ENCODE results near the gene TMEM255B. TPM values are rescaled to one million over a fixed set of nuclear protein-coding genes. Genes with fewer than 3 reads are reported as not detected.

Gene TMEM255B
- polyA plus RNA-seq, 1 donor (not counting 4 experiments of a cell fraction or from before 2014, with no cell fraction given), result 7.6 TPM

- Histone ChIP-seq H3K36me3 (ENCODE audit: control insufficient read depth in 2 of 2, extremely low read depth in 1 of 2, insufficient read depth in 2 of 2, low read length in 2 of 2) (no peaks in the 10 kb centered on the region), H3K4me3 (ENCODE audit: control insufficient read depth in 2 of 3, extremely low read depth in 1 of 3, insufficient read depth in 2 of 3, low read depth in 1 of 3, low read length in 3 of 3) (no peak overlapping the region), H3K4me1 (ENCODE audit: control insufficient read depth, extremely low read depth, insufficient read depth, low read length) (peaks cover 26% of the 10 kb centered on the region), H4K20me1 (ENCODE audit: control insufficient read depth, extremely low read depth, insufficient read depth, low read length) (no peaks in the 10 kb centered on the region), H3K9me3 (ENCODE audit: control insufficient read depth, low read depth, low read length) (peaks cover 5% of the 10 kb centered on the region), H2AFZ (ENCODE audit: control insufficient read depth, low read length) (no peak overlapping the region), H3K4me2 (ENCODE audit: control insufficient read depth, extremely low read depth, insufficient read depth, low read depth, low read length) (no peak overlapping the region), H3K79me2 (ENCODE audit: control insufficient read depth, insufficient read depth, low read length) (no peaks in the 10 kb centered on the region), H3K9ac (ENCODE audit: control insufficient read depth, extremely low read depth, insufficient read depth, low read length) (no peak overlapping the region), H3K27ac (ENCODE audit: control insufficient read depth, insufficient read depth, low read length) (no peak overlapping the region), H3K27me3 (ENCODE audit: control insufficient read depth, extremely low read depth, insufficient read depth, low read length) (peaks cover 28% of the 10 kb centered on the region), H3K9me1 (ENCODE audit: control insufficient read depth, extremely low read depth, insufficient read depth, low read length) (no peaks in the 10 kb centered on the region)
- FAIRE-seq (no peak), DNase-seq (ENCODE audit: low read depth, low spot score) (no peak)
- dilution Hi-C loops (cut with MboI; ENCODE audit: extremely low pct_ligation_motif_present, low sequenced_read_pairs), result no loop called here
- TF ChIP-seq, protein P1, sequence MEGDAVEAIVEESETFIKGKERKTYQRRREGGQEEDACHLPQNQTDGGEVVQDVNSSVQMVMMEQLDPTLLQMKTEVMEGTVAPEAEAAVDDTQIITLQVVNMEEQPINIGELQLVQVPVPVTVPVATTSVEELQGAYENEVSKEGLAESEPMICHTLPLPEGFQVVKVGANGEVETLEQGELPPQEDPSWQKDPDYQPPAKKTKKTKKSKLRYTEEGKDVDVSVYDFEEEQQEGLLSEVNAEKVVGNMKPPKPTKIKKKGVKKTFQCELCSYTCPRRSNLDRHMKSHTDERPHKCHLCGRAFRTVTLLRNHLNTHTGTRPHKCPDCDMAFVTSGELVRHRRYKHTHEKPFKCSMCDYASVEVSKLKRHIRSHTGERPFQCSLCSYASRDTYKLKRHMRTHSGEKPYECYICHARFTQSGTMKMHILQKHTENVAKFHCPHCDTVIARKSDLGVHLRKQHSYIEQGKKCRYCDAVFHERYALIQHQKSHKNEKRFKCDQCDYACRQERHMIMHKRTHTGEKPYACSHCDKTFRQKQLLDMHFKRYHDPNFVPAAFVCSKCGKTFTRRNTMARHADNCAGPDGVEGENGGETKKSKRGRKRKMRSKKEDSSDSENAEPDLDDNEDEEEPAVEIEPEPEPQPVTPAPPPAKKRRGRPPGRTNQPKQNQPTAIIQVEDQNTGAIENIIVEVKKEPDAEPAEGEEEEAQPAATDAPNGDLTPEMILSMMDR (optimal IDR thresholded peaks at IDR 0.05 in 1 of 3, IDR thresholded peaks at IDR 0.05 in 1 of 3, conservative IDR thresholded peaks at IDR 0.05 in 1 of 3; ENCODE audit: extremely low read depth in 1 of 3, insufficient read depth in 2 of 3, low read length in 3 of 3), result no peak
- no peak for TF ChIP-seq EZH2 (IDR thresholded peaks at IDR 0.05; ENCODE audit: low read length)
Measured at GRCh38 chr13:113786262-113786841, 27.3 kb downstream of the TMEM255B start.

- Histone ChIP-seq H2AFZ (ENCODE audit: control insufficient read depth, low read length) (no peak overlapping the region), H3K9ac (ENCODE audit: control insufficient read depth, extremely low read depth, insufficient read depth, low read length) (no peak overlapping the region), H3K4me3 (ENCODE audit: control insufficient read depth in 2 of 3, extremely low read depth in 1 of 3, insufficient read depth in 2 of 3, low read depth in 1 of 3, low read length in 3 of 3) (no peak overlapping the region), H3K36me3 (ENCODE audit: control insufficient read depth in 2 of 2, extremely low read depth in 1 of 2, insufficient read depth in 2 of 2, low read length in 2 of 2) (no peaks in the 10 kb centered on the region), H3K9me3 (ENCODE audit: control insufficient read depth, low read depth, low read length) (peaks cover 5% of the 10 kb centered on the region), H3K9me1 (ENCODE audit: control insufficient read depth, extremely low read depth, insufficient read depth, low read length) (no peaks in the 10 kb centered on the region), H4K20me1 (ENCODE audit: control insufficient read depth, extremely low read depth, insufficient read depth, low read length) (no peaks in the 10 kb centered on the region), H3K79me2 (ENCODE audit: control insufficient read depth, insufficient read depth, low read length) (no peaks in the 10 kb centered on the region), H3K27me3 (ENCODE audit: control insufficient read depth, extremely low read depth, insufficient read depth, low read length) (peaks cover 41% of the 10 kb centered on the region), H3K4me2 (ENCODE audit: control insufficient read depth, extremely low read depth, insufficient read depth, low read depth, low read length) (no peak overlapping the region), H3K27ac (ENCODE audit: control insufficient read depth, insufficient read depth, low read length) (no peak overlapping the region), H3K4me1 (ENCODE audit: control insufficient read depth, extremely low read depth, insufficient read depth, low read length) (peaks cover 22% of the 10 kb centered on the region)
- FAIRE-seq (no peak), DNase-seq (ENCODE audit: low read depth, low spot score) (no peak)
- TF ChIP-seq, protein P1 (optimal IDR thresholded peaks at IDR 0.05 in 1 of 3, IDR thresholded peaks at IDR 0.05 in 1 of 3, conservative IDR thresholded peaks at IDR 0.05 in 1 of 3; ENCODE audit: extremely low read depth in 1 of 3, insufficient read depth in 2 of 3, low read length in 3 of 3), result no peak
- no peak for TF ChIP-seq EZH2 (IDR thresholded peaks at IDR 0.05; ENCODE audit: low read length)
- dilution Hi-C loops (cut with MboI; ENCODE audit: extremely low pct_ligation_motif_present, low sequenced_read_pairs), result no loop called here
Measured at GRCh38 chr13:113787694-113788093, 28.7 kb downstream of the TMEM255B start.
